Adrenal gland (tissue), 12 donors: ENCODE measurements around the gene SERPINC1. TPM values are rescaled to one million over a fixed set of nuclear protein-coding genes. Genes with fewer than 3 reads are reported as not detected.

Experiments used
- DNase-seq, 7 donors: peaks; one replicate each; pipeline ENCODE4 v3.0.0-alpha.2; 2019 to 2020
- H3K27ac ChIP-seq, 5 donors: fragments of 200-600 bp; sonication (generic) in 4 of 5; 1 replicate in 3 of 5; 2 replicates in 2 of 5; pipeline versions ENCODE4 v1.5.1 to v1.8.0; 2016 to 2020; ENCODE audit warnings: mild to moderate bottlenecking in 1 of 5
- H3K27me3 ChIP-seq: fragments of 200-600 bp; 2 replicates; pipeline ENCODE4 v1.8.0; 2021
- H3K36me3 ChIP-seq, 2 donors: fragments of 200-600 bp; replicated peaks in 1 of 2; 1 replicate in 1 of 2; 2 replicates in 1 of 2; pipeline versions ENCODE4 v1.5.1 to v1.8.0; 2018 to 2022
- H3K4me1 ChIP-seq, 2 donors: fragments of 200-600 bp; replicated peaks in 1 of 2; 1 replicate in 1 of 2; 2 replicates in 1 of 2; pipeline versions ENCODE4 v1.5.1 to v1.8.0; 2018 to 2021
- H3K4me3 ChIP-seq, 4 donors: fragments of 200-600 bp; sonication (generic) in 3 of 4; one replicate each; pipeline ENCODE4 v1.5.1; 2016 to 2018
- H3K9me3 ChIP-seq, 3 donors: fragments of 200-600 bp; sonication (generic) in 1 of 3; replicated peaks in 1 of 3; 1 replicate in 2 of 3; 2 replicates in 1 of 3; pipeline versions ENCODE4 v1.5.1 to v1.8.0; 2016 to 2021
- CTCF ChIP-seq, 6 experiments: fragments of 450-650 bp in 4 of 6; fragments of 200-600 bp in 2 of 6; sonication (generic) in 1 of 6; IDR thresholded peaks; 1 replicate in 5 of 6; 2 replicates in 1 of 6; pipeline versions ENCODE4 v1.5.1 to v1.8.0; 2016 to 2021; ENCODE audit warnings: antibody characterized with exemption in 6 of 6, mild to moderate bottlenecking in 2 of 6, moderate library complexity in 1 of 6
- POLR2A ChIP-seq, 2 donors: fragments of 450-650 bp; IDR thresholded peaks; one replicate each; pipeline ENCODE4 v1.6.1; 2017; ENCODE audit warnings: antibody characterized with exemption in 2 of 2, mild to moderate bottlenecking in 2 of 2, moderate library complexity in 1 of 2
- WGBS, 4 donors: extraction: QIAGEN DNeasy Blood & Tissue Kit in 2 of 4; methylation state at CpG; one replicate each; pipeline versions ENCODE4 v1.1.5 to v1.1.7; 2013 to 2017; 5-methylcytosine and 5-hydroxymethylcytosine counted together
- intact Hi-C, 2 donors: fragments of 100-400 bp; cut with DNase I; formaldehyde crosslinking; loops; one replicate each; pipeline versions ENCODE4 v1.14.1 to v1.15.0; 2022 to 2023
- polyA plus RNA-seq, 3 donors: library from polyadenylated mRNA; stranded (reverse); fragments of 200-250 nt in 2 of 3; fragments of 350-450 nt in 1 of 3; fragmentation: Illumina TruSeq in 1 of 3; extraction: RNeasy Lipid Tissue Mini Kit (QIAGEN cat#74804) in 1 of 3; gene quantifications; one replicate each; pipeline ENCODE4 v1.2.3, GENCODE V29; 2013 to 2014
- total RNA-seq, 9 donors: library from RNA; depleted of rRNA in 4 of 9; stranded (reverse); fragments of >200 nt in 4 of 9; fragments of 120-200 nt in 1 of 9; fragmentation: NEBNext Ultra II Directional in 1 of 9; extraction: Animal tissue kit (Norgen Biotek cat#: 25700) in 1 of 9; gene quantifications; one replicate each; pipeline versions ENCODE4 v1.1.0 to v1.2.4, GENCODE V29; 2013 to 2023
- donor health status: healthy with polysubstance abuse.
- donor health status: Bipolar disorder and iron deficiency.
- donor health status: DM: yes; HTN: yes; CAD: no.
- donor health status: DM: no; HTN: no; CAD: no.
- donor health status: DM: no; HTN: no; CAD: no.
- donor health status: DM: yes; HTN: yes; CAD: no.

SERPINC1 gene
- total and polyA plus RNA-seq, 12 donors, result 0.19 to 1.2 (median 0.55) TPM; not detected in 4

- TF ChIP-seq POLR2A (IDR thresholded peaks at IDR 0.05) (no peak), CTCF (IDR thresholded peaks at IDR 0.05) (no peak)
- H3K9me3 ChIP-seq, result no peaks in the 10 kb centered on the region
- WGBS, 4 donors, result 70 to 89% (median 82%) methylated on average over 2 of the region's 2 CpGs
- intact Hi-C loops, result no loop called here
- H3K36me3 ChIP-seq, result no peaks in the 10 kb centered on the region
- no peaks in the 10 kb centered on the region for H3K4me1 ChIP-seq
- no peak overlapping the region for H3K4me3 ChIP-seq
- no peaks in the 10 kb centered on the region for H3K27me3 ChIP-seq
- no peak overlapping the region for H3K27ac ChIP-seq
- DNase-seq, result no peak
Measured at GRCh38 chr1:173915596-173915995, 1.5 kb downstream of the SERPINC1 start.

GRCh38 chr1:173914366-173914871 lies 2.7 kb downstream of the SERPINC1 start:
- H3K9me3 ChIP-seq, result no peaks in the 10 kb centered on the region
- 83 to 87% (median 86%) methylated on average over 11 to 13 of the region's 13 CpGs for WGBS, 4 donors
- DNase-seq, result peak in 3 of 7 donors; percentile 10 to 43 (median 34)
- TF ChIP-seq CTCF (IDR thresholded peaks at IDR 0.05) (peak in 5 of 6 experiments; percentile 30 to 42 (median 33)), POLR2A (IDR thresholded peaks at IDR 0.05) (no peak)
- H3K27me3 ChIP-seq, result no peaks in the 10 kb centered on the region
- H3K36me3 ChIP-seq, result no peaks in the 10 kb centered on the region
- no peak overlapping the region for H3K27ac ChIP-seq
- no peak overlapping the region for H3K4me3 ChIP-seq
- intact Hi-C loops, result no loop called here
- H3K4me1 ChIP-seq, result no peaks in the 10 kb centered on the region

- intact Hi-C loops, result no loop called here
Measured at GRCh38 chr1:173913111-173913510, 4.0 kb downstream of the SERPINC1 start.

GRCh38 chr1:173903827-173904531 lies 13.1 kb downstream of the SERPINC1 start:
- DNase-seq, result no peak
- Histone ChIP-seq H3K27me3 (no peaks in the 10 kb centered on the region), H3K9me3 (no peaks in the 10 kb centered on the region), H3K27ac (no peak overlapping the region), H3K4me1 (peaks cover 0 to 5% of the 10 kb centered on the region in 2 donors), H3K36me3 (no peaks in the 10 kb centered on the region), H3K4me3 (no peak overlapping the region)
- TF ChIP-seq CTCF (IDR thresholded peaks at IDR 0.05) (no peak), POLR2A (IDR thresholded peaks at IDR 0.05) (no peak)
- WGBS, 4 donors, result 79 to 88% (median 82%) methylated on average over 6 of the region's 6 CpGs
- intact Hi-C loops, result no loop called here

More at GRCh38 chr1:173913111-173913510, 4.0 kb downstream of the SERPINC1 start:
- WGBS, 4 donors, result 66 to 90% (median 73%) methylated on average over 3 of the region's 3 CpGs
- DNase-seq, result peak in 1 of 7 donors; percentile 5
- Histone ChIP-seq H3K36me3 (no peaks in the 10 kb centered on the region), H3K27ac (no peak overlapping the region), H3K4me1 (no peaks in the 10 kb centered on the region), H3K9me3 (no peaks in the 10 kb centered on the region), H3K4me3 (no peak overlapping the region), H3K27me3 (no peaks in the 10 kb centered on the region)
- TF ChIP-seq POLR2A (IDR thresholded peaks at IDR 0.05), result no peak
- no peak for TF ChIP-seq CTCF (IDR thresholded peaks at IDR 0.05)
